Loucy (cell line): Measurements from ENCODE around the gene RAB10.
A peak's percentile ranks its signal among the peaks of the same experiment; 100 is the strongest.

Source experiments
- H2AFZ ChIP-seq: fragments of 200-600 bp; sonication (generic); 2 replicates; pipeline ENCODE4 v1.6.0; 2016; ENCODE audit warnings: antibody characterized with exemption, mild to moderate bottlenecking, low read length, moderate library complexity
- H3F3A ChIP-seq: fragments of 200-600 bp; 2 replicates; pipeline ENCODE4 v1.6.0; 2016; ENCODE audit warnings: antibody characterized with exemption, low read depth, mild to moderate bottlenecking
- H3K27me3 ChIP-seq: fragments of 200-600 bp; sonication (generic); 2 replicates; pipeline ENCODE4 v1.6.1; 2014; ENCODE audit warnings: low read length, mild to moderate bottlenecking; ENCODE audit not compliant: insufficient read depth, poor library complexity, severe bottlenecking
- H3K36me3 ChIP-seq: fragments of 200-600 bp; sonication (generic); 2 replicates; pipeline ENCODE4 v1.6.1; 2016; ENCODE audit warnings: low read length; ENCODE audit not compliant: insufficient read depth
- H3K4me1 ChIP-seq: fragments of 200-600 bp; sonication (generic); 2 replicates; pipeline ENCODE4 v1.5.1; 2014; ENCODE audit warnings: low read length, mild to moderate bottlenecking; ENCODE audit not compliant: insufficient read depth, poor library complexity, severe bottlenecking
- H3K4me2 ChIP-seq: fragments of 200-600 bp; sonication (generic); 2 replicates; pipeline ENCODE4 v1.6.0; 2014; ENCODE audit warnings: antibody characterized with exemption, low read length, low read depth, mild to moderate bottlenecking; ENCODE audit not compliant: poor library complexity, severe bottlenecking
- H3K4me3 ChIP-seq: fragments of 200-600 bp; sonication (generic); 2 replicates; pipeline ENCODE4 v1.5.1; 2014; ENCODE audit warnings: low read length, mild to moderate bottlenecking, mixed read lengths; ENCODE audit not compliant: poor library complexity, severe bottlenecking
- H3K79me2 ChIP-seq: fragments of 200-600 bp; sonication (generic); 2 replicates; pipeline ENCODE4 v1.6.1; 2014; ENCODE audit warnings: low read length; ENCODE audit not compliant: insufficient read depth
- H3K9ac ChIP-seq: fragments of 200-600 bp; sonication (generic); 2 replicates; pipeline ENCODE4 v1.6.0; 2014; ENCODE audit warnings: mild to moderate bottlenecking, low read depth, low read length, moderate library complexity; ENCODE audit not compliant: poor library complexity, severe bottlenecking
- H3K9me2 ChIP-seq: fragments of 200-600 bp; sonication (generic); replicated peaks from 2 replicates; pipeline ENCODE4 v1.6.1; 2016; ENCODE audit warnings: low read depth, low read length, mixed read lengths
- H3K9me3 ChIP-seq: fragments of 200-600 bp; sonication (generic); 2 replicates; pipeline ENCODE4 v1.6.1; 2014; ENCODE audit warnings: mild to moderate bottlenecking, antibody characterized with exemption, low read length, low read depth; ENCODE audit not compliant: insufficient read depth
- H4K20me1 ChIP-seq: fragments of 200-600 bp; sonication (generic); 2 replicates; pipeline ENCODE4 v1.6.0; 2014; ENCODE audit warnings: antibody characterized with exemption, low read length, mild to moderate bottlenecking; ENCODE audit not compliant: insufficient read depth, poor library complexity, severe bottlenecking
- CTCF ChIP-seq: fragments of 200-600 bp; sonication (generic); conservative IDR thresholded peaks from 2 replicates; pipeline ENCODE4 v1.5.1; 2014; ENCODE audit warnings: mild to moderate bottlenecking, antibody characterized with exemption, low read length
- EZH2phosphoT487 ChIP-seq: fragments of 200-600 bp; IDR thresholded peaks from 2 replicates; pipeline ENCODE4 v1.6.1; 2018; ENCODE audit warnings: antibody characterized with exemption, mild to moderate bottlenecking, moderate library complexity, borderline replicate concordance

RAB10 gene

GRCh38 chr2:26008095-26008494 is 25.8 kb upstream of the RAB10 start:
- Histone ChIP-seq H3K36me3 (no peaks in the 10 kb centered on the region), H3K4me1 (peaks cover 12% of the 10 kb centered on the region), H4K20me1 (no peaks in the 10 kb centered on the region), H3F3A (no peaks in the 10 kb centered on the region), H3K79me2 (no peaks in the 10 kb centered on the region), H3K4me3 (no peak overlapping the region), H3K4me2 (no peak overlapping the region), H3K9me3 (peaks cover 5% of the 10 kb centered on the region; the same call in 1 of the 2 replicates), H2AFZ (no peak overlapping the region), H3K9ac (no peak overlapping the region), H3K27me3 (no peaks in the 10 kb centered on the region), H3K9me2 (no peaks in the 10 kb centered on the region)
- TF ChIP-seq CTCF (no peak), EZH2phosphoT487 (no peak)

- Histone ChIP-seq H3K9me2 (no peaks in the 10 kb centered on the region), H3K36me3 (no peaks in the 10 kb centered on the region), H3K4me2 (peak overlapping the region; percentile 59), H3K4me3 (peak overlapping the region; percentile 33), H4K20me1 (no peaks in the 10 kb centered on the region), H3K9ac (peak overlapping the region; percentile 59), H2AFZ (peak overlapping the region; percentile 62), H3K9me3 (peaks cover 5% of the 10 kb centered on the region; the same call in 1 of the 2 replicates), H3F3A (no peaks in the 10 kb centered on the region), H3K27me3 (no peaks in the 10 kb centered on the region), H3K4me1 (peaks cover 12% of the 10 kb centered on the region), H3K79me2 (no peaks in the 10 kb centered on the region)
- TF ChIP-seq EZH2phosphoT487 (no peak), CTCF (no peak)
Measured at GRCh38 chr2:26008851-26009566, 24.9 kb upstream of the RAB10 start.

- Histone ChIP-seq H3F3A (no peaks in the 10 kb centered on the region), H3K4me2 (peak overlapping the region; percentile 59), H3K27me3 (no peaks in the 10 kb centered on the region), H3K9ac (peak overlapping the region; percentile 59), H2AFZ (peak overlapping the region; percentile 62; the same call in 1 of the 2 replicates), H3K9me3 (peaks cover 5% of the 10 kb centered on the region; the same call in 1 of the 2 replicates), H3K4me1 (peaks cover 12% of the 10 kb centered on the region), H3K9me2 (no peaks in the 10 kb centered on the region), H3K36me3 (no peaks in the 10 kb centered on the region), H3K79me2 (no peaks in the 10 kb centered on the region), H3K4me3 (peak overlapping the region; percentile 33), H4K20me1 (no peaks in the 10 kb centered on the region)
- TF ChIP-seq CTCF (no peak), EZH2phosphoT487 (no peak)
Measured at GRCh38 chr2:26009567-26009963, 24.3 kb upstream of the RAB10 start.
